ENCODE measurements around the gene SON. TPM values are rescaled to one million over a fixed set of nuclear protein-coding genes. Genes with fewer than 3 reads are reported as not detected.

SON gene
- total RNA-seq, 1 donor from 2014 or later, result 322 TPM

DNA sequence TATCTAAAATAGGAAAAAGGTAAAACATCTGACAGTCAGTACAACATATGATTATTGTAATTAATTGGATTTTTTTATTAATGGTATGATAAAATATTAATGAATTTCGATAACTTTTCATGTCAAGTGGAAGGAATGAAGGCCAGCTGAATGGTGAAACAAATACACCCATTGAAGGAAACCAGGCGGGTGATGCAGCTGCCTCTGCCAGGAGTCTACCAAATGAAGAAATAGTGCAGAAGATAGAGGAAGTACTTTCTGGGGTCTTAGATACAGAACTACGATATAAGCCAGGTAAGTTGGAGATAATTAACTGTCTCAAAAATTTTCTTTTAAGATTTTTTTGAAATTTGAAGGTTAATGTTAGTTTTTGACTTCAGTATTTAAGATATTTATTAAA is 3.2 kb downstream of the SON start:
- TF ChIP-seq, protein P1, sequence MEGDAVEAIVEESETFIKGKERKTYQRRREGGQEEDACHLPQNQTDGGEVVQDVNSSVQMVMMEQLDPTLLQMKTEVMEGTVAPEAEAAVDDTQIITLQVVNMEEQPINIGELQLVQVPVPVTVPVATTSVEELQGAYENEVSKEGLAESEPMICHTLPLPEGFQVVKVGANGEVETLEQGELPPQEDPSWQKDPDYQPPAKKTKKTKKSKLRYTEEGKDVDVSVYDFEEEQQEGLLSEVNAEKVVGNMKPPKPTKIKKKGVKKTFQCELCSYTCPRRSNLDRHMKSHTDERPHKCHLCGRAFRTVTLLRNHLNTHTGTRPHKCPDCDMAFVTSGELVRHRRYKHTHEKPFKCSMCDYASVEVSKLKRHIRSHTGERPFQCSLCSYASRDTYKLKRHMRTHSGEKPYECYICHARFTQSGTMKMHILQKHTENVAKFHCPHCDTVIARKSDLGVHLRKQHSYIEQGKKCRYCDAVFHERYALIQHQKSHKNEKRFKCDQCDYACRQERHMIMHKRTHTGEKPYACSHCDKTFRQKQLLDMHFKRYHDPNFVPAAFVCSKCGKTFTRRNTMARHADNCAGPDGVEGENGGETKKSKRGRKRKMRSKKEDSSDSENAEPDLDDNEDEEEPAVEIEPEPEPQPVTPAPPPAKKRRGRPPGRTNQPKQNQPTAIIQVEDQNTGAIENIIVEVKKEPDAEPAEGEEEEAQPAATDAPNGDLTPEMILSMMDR (IDR thresholded peaks at IDR 0.05), result no peak
- Histone ChIP-seq H3K27me3 (ENCODE audit: low read depth) (no peaks in the 10 kb centered on the region), H3K4me1 (peaks cover 33% of the 10 kb centered on the region), H3K27ac (no peak overlapping the region), H3K9me3 (no peaks in the 10 kb centered on the region), H3K36me3 (peaks cover 50% of the 10 kb centered on the region), H3K4me3 (no peak overlapping the region)
- DNase-seq (no peak), ATAC-seq (no peak)
- intact Hi-C loops (cut with DNase I), result no loop called here

DNA sequence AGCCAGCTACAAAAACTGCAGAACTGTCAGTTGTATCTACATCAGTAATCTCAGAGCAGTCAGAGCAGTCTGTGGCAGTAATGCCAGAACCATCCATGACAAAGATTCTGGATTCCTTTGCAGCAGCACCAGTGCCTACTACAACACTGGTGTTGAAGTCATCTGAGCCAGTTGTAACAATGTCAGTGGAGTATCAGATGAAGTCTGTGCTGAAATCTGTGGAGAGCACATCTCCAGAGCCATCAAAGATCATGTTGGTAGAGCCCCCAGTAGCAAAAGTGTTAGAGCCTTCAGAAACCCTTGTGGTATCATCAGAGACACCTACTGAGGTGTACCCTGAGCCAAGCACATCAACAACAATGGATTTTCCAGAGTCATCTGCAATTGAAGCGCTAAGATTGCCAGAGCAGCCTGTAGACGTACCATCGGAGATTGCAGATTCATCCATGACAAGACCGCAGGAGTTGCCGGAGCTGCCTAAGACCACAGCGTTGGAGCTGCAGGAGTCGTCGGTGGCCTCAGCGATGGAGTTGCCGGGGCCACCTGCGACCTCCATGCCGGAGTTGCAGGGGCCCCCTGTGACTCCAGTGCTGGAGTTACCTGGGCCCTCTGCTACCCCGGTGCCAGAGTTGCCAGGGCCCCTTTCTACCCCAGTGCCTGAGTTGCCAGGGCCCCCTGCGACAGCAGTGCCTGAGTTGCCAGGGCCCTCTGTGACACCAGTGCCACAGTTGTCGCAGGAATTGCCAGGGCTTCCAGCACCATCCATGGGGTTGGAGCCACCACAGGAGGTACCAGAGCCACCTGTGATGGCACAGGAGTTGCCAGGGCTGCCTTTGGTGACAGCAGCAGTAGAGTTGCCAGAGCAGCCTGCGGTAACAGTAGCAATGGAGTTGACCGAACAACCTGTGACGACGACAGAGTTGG is 7.3 kb downstream of the SON start:
- ATAC-seq (no peak), DNase-seq (no peak)
- TF ChIP-seq, protein P1 (IDR thresholded peaks at IDR 0.05), result no peak
- no peak overlapping the region for H3K27ac ChIP-seq
- intact Hi-C loops (cut with DNase I), result no loop called here
- peaks cover 88% of the 10 kb centered on the region for H3K36me3 ChIP-seq
- H3K4me1 ChIP-seq, result peaks cover 19% of the 10 kb centered on the region
- no peaks in the 10 kb centered on the region for H3K9me3 ChIP-seq
- H3K4me3 ChIP-seq, result no peak overlapping the region
- no peaks in the 10 kb centered on the region for H3K27me3 ChIP-seq (ENCODE audit: low read depth)

DNA sequence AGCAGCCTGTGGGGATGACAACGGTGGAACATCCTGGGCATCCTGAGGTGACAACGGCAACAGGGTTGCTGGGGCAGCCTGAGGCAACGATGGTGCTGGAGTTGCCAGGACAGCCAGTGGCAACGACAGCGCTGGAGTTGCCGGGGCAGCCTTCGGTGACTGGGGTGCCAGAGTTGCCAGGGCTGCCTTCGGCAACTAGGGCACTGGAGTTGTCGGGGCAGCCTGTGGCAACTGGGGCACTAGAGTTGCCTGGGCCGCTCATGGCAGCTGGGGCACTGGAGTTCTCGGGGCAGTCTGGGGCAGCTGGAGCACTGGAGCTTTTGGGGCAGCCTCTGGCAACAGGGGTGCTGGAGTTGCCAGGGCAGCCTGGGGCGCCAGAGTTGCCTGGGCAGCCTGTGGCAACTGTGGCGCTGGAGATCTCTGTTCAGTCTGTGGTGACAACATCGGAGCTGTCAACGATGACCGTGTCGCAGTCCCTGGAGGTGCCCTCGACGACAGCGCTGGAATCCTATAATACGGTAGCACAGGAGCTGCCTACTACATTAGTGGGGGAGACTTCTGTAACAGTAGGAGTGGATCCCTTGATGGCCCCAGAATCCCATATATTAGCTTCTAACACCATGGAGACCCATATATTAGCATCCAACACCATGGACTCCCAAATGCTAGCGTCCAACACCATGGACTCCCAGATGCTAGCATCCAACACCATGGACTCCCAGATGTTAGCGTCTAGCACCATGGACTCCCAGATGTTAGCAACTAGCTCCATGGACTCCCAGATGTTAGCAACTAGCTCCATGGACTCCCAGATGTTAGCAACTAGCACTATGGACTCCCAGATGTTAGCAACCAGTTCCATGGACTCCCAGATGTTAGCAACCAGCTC is 8.2 kb downstream of the SON start:
- peaks cover 97% of the 10 kb centered on the region for H3K36me3 ChIP-seq
- no peak overlapping the region for H3K27ac ChIP-seq
- ATAC-seq, result peak in 1 of 2 donors; percentile 20
- intact Hi-C loops (cut with DNase I), result no loop called here
- H3K9me3 ChIP-seq, result no peaks in the 10 kb centered on the region
- peaks cover 16% of the 10 kb centered on the region for H3K4me1 ChIP-seq
- DNase-seq, result no peak
- H3K27me3 ChIP-seq (ENCODE audit: low read depth), result no peaks in the 10 kb centered on the region
- TF ChIP-seq, protein P1 (IDR thresholded peaks at IDR 0.05), result no peak
- no peak overlapping the region for H3K4me3 ChIP-seq

DNA sequence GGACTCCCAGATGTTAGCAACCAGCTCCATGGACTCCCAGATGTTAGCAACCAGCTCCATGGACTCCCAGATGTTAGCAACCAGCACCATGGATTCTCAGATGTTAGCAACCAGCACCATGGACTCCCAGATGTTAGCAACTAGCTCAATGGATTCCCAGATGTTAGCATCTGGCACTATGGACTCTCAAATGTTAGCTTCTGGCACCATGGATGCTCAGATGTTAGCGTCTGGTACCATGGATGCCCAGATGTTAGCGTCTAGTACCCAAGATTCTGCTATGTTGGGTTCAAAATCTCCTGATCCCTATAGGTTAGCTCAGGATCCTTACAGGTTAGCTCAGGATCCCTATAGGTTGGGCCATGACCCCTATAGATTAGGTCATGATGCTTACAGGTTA is 8.8 kb downstream of the SON start:
- Histone ChIP-seq H3K4me3 (no peak overlapping the region), H3K36me3 (peaks cover 98% of the 10 kb centered on the region), H3K27ac (no peak overlapping the region), H3K9me3 (no peaks in the 10 kb centered on the region), H3K27me3 (ENCODE audit: low read depth) (no peaks in the 10 kb centered on the region), H3K4me1 (peaks cover 16% of the 10 kb centered on the region)
- TF ChIP-seq, protein P1 (IDR thresholded peaks at IDR 0.05), result no peak
- DNase-seq (no peak), ATAC-seq (no peak)
- intact Hi-C loops (cut with DNase I), result no loop called here

DNA sequence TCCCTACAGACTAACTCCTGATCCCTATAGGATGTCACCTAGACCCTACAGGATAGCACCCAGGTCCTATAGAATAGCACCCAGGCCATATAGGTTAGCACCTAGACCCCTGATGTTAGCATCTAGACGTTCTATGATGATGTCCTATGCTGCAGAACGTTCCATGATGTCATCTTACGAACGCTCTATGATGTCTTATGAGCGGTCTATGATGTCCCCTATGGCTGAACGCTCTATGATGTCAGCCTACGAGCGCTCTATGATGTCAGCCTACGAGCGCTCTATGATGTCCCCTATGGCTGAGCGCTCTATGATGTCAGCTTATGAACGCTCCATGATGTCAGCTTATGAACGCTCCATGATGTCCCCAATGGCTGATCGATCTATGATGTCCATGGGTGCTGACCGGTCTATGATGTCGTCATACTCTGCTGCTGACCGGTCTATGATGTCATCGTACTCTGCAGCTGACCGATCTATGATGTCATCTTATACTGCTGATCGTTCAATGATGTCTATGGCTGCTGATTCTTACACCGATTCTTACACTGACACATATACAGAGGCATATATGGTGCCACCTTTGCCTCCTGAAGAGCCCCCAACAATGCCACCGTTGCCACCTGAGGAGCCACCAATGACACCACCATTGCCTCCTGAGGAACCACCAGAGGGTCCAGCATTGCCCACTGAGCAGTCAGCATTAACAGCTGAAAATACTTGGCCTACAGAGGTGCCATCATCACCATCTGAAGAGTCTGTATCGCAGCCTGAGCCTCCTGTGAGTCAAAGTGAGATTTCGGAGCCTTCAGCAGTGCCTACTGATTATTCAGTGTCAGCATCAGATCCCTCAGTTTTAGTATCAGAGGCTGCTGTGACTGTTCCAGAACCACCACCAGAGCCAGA is 9.5 kb downstream of the SON start:
- ATAC-seq, result peak; percentile 5 to 13
- Histone ChIP-seq H3K36me3 (peaks cover 98% of the 10 kb centered on the region), H3K27ac (no peak overlapping the region), H3K4me1 (peaks cover 20% of the 10 kb centered on the region), H3K27me3 (ENCODE audit: low read depth) (no peaks in the 10 kb centered on the region), H3K9me3 (no peaks in the 10 kb centered on the region), H3K4me3 (no peak overlapping the region)
- TF ChIP-seq, protein P1 (IDR thresholded peaks at IDR 0.05), result no peak
- intact Hi-C loops (cut with DNase I), result no loop called here
- no peak for DNase-seq
